ENCODE data around the gene GM2A. TPM values are rescaled to one million over a fixed set of nuclear protein-coding genes. Genes with fewer than 3 reads are reported as not detected.
A peak's percentile ranks its signal among the peaks of the same experiment; 100 is the strongest.

Gene GM2A
- total RNA-seq, 1 donor from 2014 or later = 51.3 TPM

DNA sequence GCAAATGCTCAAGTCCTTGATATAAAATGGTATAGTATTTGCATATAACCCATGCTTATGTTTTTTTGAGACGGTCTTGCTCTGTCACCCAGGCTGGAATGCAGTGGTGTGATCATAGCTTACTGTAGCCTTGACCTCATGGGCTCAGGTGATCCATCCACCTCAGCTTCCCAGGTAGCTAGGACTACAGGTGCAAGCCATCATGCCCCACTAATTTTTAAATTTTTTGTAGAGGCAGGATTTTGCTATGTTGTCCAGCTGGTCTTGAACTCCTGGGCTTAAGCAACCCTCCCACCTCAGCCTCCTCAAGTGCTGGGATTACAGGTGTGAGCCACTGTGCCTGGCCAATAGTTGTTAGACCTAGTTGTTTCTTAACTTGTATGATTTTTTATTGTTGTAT, 33.3 kb downstream of the GM2A start:
- Mint-ChIP-seq H3K27me3 (no peaks in the 10 kb centered on the region), H3K4me1 (peaks cover 3% of the 10 kb centered on the region), H3K9me3 (no peaks in the 10 kb centered on the region), H3K4me3 (no peak overlapping the region), H3K36me3 (ENCODE audit: low read depth) (no peaks in the 10 kb centered on the region), H3K27ac (no peak overlapping the region)
- no peak for TF ChIP-seq CTCF (IDR thresholded peaks at IDR 0.05)
- ChIA-PET CTCF (no interaction called here), POLR2A (interaction anchor here (0.6 kb wide), 1 partner anchor 34 kb away, joined by 3 read pairs; no protein-coding TSS in a partner anchor)
- intact Hi-C loops (cut with micrococcal nuclease) = no loop called here
- no peak for DNase-seq
- ATAC-seq (ENCODE audit: low read depth) = no peak

DNA sequence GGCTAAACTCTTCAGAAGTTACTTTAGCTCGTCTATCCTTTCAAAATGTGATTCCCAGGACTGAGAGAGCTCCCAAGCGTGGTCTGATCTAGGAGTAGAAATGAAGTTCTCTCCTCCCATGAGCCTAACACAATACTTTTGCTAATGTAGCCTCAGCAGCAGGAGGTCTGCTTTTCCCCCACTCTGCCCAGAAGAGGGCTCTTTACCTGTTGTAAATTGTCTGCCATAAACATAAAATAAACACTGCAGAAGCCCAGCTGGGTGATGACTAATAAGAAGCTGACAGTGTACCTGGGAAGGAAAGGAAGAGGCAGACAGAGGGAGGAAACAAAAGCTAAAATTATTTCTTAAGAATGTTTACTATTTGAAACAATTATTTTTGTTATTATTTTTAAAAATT, 35.2 kb downstream of the GM2A start:
- DNase-seq (no peak), ATAC-seq (ENCODE audit: low read depth) (peak; percentile 42)
- no peak for TF ChIP-seq CTCF (IDR thresholded peaks at IDR 0.05)
- Mint-ChIP-seq H3K27me3 (no peaks in the 10 kb centered on the region), H3K27ac (no peak overlapping the region), H3K36me3 (ENCODE audit: low read depth) (no peaks in the 10 kb centered on the region), H3K9me3 (no peaks in the 10 kb centered on the region), H3K4me1 (peaks cover 3% of the 10 kb centered on the region), H3K4me3 (no peak overlapping the region)
- intact Hi-C loops (cut with micrococcal nuclease) = no loop called here
- POLR2A ChIA-PET = no interaction called here
- CTCF ChIA-PET = no interaction called here

GRCh38 chr5:151293624-151294023, 40.6 kb downstream of the GM2A start:
- intact Hi-C loops (cut with micrococcal nuclease) = no loop called here
- TF ChIP-seq CTCF (IDR thresholded peaks at IDR 0.05) = no peak
- CTCF ChIA-PET = no interaction called here
- no peaks in the 10 kb centered on the region for H3K36me3 Mint-ChIP-seq (ENCODE audit: low read depth)
- POLR2A ChIA-PET = no interaction called here
- H3K4me1 Mint-ChIP-seq = peaks cover 4% of the 10 kb centered on the region
- no peaks in the 10 kb centered on the region for H3K27me3 Mint-ChIP-seq
- H3K27ac Mint-ChIP-seq = no peak overlapping the region
- H3K4me3 Mint-ChIP-seq = no peak overlapping the region
- DNase-seq (no peak), ATAC-seq (ENCODE audit: low read depth) (no peak)
- H3K9me3 Mint-ChIP-seq = no peaks in the 10 kb centered on the region

- ChIA-PET CTCF (interaction anchor here (1.1 to 2.0 kb wide), 3 partner anchors 21 to 130 kb away, joined by 3 to 5 read pairs (median 4); no protein-coding TSS in a partner anchor), POLR2A (no interaction called here)
- H3K36me3 Mint-ChIP-seq (ENCODE audit: low read depth) = no peaks in the 10 kb centered on the region
- TF ChIP-seq CTCF (IDR thresholded peaks at IDR 0.05) = no peak
- H3K4me1 Mint-ChIP-seq = peaks cover 4% of the 10 kb centered on the region
- DNase-seq = no peak
- ATAC-seq (ENCODE audit: low read depth) = no peak
- no peaks in the 10 kb centered on the region for H3K9me3 Mint-ChIP-seq
- H3K4me3 Mint-ChIP-seq = no peak overlapping the region
- intact Hi-C loops (cut with micrococcal nuclease) = loop anchor here (5.0 kb wide), 2 partner anchors 168 to 493 kb away; no protein-coding TSS in a partner anchor
- no peak overlapping the region for H3K27ac Mint-ChIP-seq
- H3K27me3 Mint-ChIP-seq = peaks cover 7% of the 10 kb centered on the region
Measured at GRCh38 chr5:151295138-151295537, 42.2 kb downstream of the GM2A start.

GRCh38 chr5:151295791-151296477, 42.9 kb downstream of the GM2A start:
- Mint-ChIP-seq H3K27ac (no peak overlapping the region), H3K27me3 (peaks cover 7% of the 10 kb centered on the region), H3K4me3 (no peak overlapping the region), H3K4me1 (peaks cover 4% of the 10 kb centered on the region), H3K9me3 (no peaks in the 10 kb centered on the region), H3K36me3 (ENCODE audit: low read depth) (no peaks in the 10 kb centered on the region)
- ATAC-seq (ENCODE audit: low read depth) (no peak), DNase-seq (no peak)
- CTCF ChIA-PET = interaction anchor here (1.1 to 2.0 kb wide), 3 partner anchors 20 to 131 kb away, joined by 3 to 5 read pairs (median 4); no protein-coding TSS in a partner anchor
- no peak for TF ChIP-seq CTCF (IDR thresholded peaks at IDR 0.05)
- intact Hi-C loops (cut with micrococcal nuclease) = loop anchor here (5.0 kb wide), 2 partner anchors 169 to 494 kb away; no protein-coding TSS in a partner anchor
- POLR2A ChIA-PET = interaction anchor here (1.0 kb wide), 1 partner anchor 43 kb away, joined by 3 read pairs; the partner anchor contains the start of gene GM2A

Measured in activated B cell treated with CpG ODN at 0.5 μM for 24 hours (primary cell).